HG02571 (cell line): ENCODE measurements around the gene TMEM250.
"Not testable (repeated sequence)": the region's sequence is repeated elsewhere in the genome, so short reads cannot be mapped to it uniquely, and the experiment has no call there.

Source experiments
- ATAC-seq: cut with Tn5 transposase; IDR thresholded peaks from one replicate; pipeline ENCODE4 v1.9.1; 2021; ENCODE audit warnings: mild to moderate bottlenecking, moderate library complexity; ENCODE audit not compliant: unreplicated experiment

The TMEM250 gene, protein sequence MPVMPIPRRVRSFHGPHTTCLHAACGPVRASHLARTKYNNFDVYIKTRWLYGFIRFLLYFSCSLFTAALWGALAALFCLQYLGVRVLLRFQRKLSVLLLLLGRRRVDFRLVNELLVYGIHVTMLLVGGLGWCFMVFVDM

DNA sequence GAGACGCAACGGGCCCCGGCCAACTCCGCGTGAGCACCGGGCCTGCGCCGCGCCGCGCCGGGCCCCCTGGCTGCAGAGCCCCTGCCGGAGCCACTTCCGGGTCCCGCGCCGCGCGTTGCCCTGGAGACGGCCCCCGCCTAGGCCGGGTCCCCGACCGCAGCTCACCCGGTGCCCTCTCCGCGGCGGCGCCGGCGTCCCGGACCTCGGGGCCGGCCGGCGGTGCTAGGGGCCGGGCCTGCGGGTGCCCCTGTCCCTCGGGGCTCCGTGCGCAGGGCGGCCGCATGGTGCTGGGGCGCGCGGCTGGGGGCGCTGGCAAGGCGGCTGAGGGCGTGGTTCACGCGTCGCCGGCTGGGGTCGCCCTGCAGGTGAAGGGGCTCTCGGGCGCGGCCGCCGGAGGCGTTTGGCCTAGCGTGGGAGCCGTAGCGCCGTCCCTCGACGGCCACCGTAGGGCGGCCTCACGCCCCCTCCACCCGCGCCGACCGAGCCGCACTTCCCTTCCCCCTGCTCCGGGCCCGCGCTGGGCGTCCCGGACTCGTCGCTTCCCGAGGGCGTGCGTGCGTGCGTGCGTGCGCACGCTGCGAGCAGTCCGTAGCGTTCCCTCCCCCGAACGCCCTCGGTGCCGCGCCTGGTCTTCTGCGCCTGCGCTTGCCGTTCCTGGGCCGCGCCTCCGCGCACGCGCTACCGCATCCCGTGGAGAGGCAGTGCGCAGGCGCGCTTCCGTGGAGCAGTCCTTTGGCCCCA, at the start of gene TMEM250:
Gene TMEM250, minus strand, starts transcription at position 556 of the 741 bp plus-strand sequence. CDS start 1,975 bp downstream, outside the sequence.
- peak; percentile 72 for ATAC-seq

DNA sequence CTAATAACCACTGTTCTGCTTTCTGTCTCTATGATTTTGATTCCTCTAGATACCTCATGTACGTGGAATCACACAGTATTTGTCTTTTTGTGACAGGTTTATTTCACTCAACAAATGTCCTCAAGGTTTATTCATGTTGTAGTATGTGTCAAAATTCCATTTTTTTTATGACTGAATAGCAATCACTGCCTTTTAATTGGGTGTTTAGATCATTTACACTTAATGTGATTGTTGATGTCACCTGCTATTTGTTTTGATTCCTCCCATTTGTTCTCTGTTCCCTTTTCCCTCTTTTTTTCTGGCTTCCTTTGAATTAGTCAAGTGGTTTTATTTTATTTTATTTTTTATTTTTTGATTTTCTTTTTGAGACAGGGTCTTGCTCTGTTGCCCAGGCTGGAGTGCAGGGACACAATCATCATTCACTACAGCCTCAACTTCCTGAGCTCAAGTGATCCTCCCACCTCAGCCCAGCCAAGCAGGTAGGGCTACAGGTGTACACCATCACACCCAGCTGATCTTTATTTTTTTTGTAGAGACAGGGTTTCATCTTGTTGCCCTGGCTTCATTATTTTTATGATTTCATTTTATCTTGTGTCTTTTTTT, 44.7 kb upstream of the TMEM250 start:
- no peak for ATAC-seq

DNA sequence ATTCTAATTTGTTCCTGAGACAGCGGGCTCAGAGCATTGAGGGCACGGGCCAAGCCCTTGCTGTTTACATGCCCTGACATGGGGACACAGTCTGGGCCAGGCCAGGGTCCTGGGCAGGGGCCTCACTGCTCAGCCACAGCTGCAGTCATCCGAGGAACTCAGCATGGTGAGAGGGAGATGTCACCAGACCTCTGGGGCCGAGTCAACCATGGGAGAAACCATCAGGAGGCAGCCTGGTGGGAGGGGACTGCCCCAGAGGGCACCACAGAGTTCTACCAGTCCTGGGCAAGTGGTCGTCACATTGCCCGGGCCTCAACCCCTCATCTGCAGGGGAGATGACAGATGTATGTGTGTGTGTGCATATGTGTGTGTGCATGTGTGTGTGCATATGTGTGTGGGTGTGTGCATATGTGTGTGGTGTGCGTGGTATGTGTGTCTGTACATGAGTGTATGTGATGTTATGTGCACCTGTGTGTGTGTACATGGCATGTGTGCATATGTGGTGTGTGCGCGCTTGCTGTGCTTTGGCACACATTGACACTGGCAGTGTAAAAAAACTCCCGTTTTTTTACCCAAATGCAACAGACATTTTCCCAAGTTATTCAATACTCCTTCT, 42.4 kb upstream of the TMEM250 start:
- ATAC-seq = no peak

DNA sequence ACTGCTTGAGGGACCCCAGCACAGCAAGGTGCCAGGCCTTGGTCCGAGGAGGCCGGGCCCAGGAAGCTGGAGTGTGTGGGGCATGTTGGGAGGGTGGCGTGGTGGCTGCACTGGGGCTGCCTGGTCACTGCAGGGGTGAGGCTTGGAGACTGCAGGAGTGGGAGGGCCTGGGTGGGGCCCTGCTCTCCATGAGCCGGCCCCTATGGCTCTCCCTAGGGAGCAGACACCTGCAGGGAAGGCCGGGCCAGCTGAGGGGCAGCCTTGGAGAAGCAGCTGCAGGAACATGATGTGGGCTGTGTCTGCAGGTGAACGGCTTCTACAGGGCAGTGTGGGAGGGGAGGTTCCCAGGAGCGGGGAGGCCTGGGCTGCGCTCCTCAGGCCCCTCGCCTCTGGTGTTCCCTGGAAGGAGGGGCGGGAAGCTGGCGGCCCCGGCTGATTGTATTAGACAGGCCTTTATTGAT, 41.7 kb upstream of the TMEM250 start:
- no peak for ATAC-seq

DNA sequence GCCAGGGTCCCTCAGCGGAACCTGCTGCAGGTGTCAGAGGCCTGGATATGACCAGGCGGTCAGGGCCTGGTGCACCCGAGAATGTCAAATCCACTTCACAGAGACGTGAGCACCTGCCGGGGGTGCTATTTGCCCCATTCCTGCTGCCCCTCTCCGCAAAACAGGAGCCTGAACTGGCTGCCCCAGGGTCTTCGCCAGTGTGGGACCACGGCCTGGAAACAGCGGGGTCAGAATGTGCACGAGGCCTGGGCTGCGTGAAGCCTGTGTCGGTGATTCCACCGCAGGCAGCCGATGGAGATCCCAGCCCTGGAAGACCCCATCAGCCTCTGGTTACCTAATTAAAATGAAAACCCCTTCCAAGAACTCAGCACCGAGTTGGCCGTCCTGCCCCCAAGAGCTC, 41.2 kb upstream of the TMEM250 start:
- ATAC-seq = no peak

DNA sequence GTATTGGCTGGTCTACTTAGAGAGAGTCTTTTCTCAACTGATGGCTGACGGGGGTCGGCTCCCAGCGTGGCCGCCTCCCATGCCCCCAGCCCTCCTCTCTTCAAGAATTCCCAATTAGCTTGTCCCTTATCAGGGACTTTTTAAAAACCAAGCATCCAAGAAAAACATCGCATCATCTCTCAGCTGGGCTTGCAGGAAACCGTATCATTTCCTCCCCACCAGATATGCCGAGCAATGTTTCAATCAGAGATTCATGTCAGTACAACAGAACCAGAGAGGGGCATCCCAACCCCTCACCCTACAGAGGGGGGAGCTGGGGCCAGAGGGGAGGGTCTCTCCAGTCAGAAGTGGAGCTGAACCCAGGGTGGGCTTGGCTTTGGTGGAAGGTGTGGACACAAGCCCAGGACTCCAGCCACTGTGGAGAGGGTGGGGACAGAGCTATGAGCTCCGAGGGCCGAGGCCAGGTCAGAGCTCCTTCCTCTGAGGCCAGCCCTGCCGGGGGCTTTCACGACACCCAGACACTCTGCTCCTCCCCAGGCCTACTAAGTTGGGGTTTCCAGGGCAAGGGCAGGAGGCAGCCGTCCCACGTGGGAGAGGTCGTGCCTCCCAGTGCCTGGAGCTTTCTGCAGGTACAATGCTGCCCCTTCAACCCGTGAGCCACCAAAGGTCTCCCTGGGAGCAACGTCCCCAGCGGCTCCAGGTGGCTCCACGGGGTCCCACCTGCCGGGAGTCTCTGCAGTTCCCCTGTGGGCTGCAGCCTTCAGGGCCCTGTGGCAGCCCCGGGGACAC, 39.0 kb upstream of the TMEM250 start:
- ATAC-seq = no peak

DNA sequence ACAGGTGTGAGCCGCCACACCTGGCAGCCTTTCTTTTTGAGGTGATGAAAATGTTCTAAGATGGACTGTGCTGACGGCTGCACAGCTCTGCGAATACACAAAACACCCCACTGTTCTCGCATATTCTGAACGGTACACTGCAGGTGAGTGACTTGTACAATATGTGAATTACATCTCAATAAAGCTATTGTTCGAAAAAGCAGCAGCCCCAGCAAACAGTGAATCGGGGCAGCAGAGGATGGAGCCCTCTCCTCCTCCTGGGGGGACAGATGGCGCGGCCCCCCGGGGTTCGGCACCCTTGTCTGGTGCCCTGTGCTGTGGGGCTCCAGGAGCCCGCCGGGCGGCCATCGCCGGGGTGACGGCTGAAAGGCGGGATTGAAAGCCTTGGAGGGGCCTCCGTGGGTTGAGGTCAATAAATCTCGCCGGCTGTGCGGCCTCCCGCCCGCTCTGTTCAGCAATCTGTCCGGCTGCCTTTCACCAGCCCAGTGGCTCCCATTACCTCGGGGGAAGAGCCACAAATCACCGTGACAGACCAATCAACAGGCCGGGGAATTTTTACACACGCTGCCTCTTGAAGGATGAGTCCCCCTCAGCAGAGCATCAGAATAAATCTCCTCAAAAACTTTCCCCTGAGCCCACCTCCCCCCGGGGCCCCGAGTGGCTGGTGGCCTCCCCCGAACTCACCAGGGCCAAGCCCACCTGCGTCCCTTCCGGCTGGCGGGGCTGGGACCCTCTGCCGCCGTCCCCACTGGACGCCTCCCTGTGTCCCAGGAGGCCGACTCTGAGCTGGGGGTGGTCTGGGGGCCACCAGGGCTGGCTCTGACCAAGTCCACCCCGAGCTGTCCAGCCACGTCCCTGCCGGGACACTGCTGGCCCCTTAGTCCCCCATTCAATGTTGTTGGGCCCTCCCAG, 37.8 kb upstream of the TMEM250 start:
- no peak for ATAC-seq

DNA sequence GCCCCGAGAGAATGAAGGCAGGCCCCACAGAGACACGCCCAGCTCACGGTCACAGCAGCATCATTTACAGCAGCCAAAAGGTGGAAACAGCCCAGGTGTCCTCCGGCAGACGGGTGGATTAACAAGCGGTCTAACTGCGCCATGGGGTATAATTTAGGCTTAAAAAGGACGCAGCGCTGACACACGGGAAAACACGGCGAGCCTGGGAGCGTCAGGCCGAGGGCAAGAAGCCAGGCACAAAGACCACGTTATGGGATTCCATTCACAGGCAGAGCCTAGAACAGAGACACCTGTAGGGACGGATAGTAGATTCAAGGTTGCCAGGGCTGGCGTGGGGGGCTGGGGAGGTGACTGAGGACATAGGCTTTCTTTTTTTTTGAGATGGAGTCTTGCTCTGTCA, 36.9 kb upstream of the TMEM250 start:
- ATAC-seq = no peak

DNA sequence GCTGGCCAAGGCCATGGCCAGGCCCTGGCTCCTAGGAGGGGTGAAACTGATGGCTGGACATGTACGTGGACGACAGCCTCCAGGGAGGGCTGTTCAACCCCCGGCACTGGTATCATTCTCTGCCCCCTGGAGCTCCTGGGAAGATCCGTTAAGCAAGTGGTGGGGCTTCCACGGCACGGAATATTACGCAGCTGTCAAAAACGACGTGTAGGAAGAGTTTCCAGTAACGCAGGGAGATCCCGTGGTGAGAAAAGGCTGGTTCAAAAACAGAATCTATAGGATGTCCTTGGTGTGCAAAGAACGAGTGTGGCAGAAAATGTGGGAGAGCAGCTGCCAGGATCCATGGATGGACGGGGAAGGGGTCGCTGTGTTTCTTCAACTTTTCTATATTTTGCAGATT, 36.3 kb upstream of the TMEM250 start:
- ATAC-seq = no peak

DNA sequence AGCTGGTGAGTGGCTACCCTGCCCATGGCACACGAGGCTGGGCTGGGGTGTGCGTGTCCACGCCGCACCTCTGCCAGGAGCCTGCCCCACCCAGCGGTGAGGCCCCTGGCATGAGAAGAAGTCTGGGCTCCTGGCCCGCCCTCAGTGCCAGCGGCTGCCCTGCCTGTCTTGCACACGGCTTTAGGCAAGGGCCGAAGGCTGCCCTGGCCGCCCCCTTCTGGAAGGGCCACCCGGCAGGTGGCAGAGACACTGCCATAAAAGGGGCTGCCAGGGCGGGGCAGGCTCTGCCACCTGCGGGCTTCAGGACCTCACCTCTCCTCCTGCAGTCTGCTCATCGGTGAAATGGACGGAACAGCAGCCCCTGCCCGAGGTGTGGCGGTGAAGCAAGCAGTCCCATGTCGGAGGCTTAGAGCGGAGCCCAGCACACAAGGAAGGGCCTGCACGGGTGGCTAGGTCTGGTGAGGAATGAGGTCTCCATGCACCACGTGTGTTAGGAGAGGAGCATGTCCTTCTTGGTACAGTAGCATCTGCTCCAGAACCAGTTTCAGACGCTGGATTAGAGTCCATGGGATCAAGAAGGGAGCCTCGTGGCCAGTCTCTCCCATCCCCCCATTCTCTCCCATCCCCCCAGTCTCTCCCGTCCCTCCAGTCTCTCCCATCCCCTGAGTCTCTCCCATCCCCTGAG, 34.8 kb upstream of the TMEM250 start:
- ATAC-seq = no peak

DNA sequence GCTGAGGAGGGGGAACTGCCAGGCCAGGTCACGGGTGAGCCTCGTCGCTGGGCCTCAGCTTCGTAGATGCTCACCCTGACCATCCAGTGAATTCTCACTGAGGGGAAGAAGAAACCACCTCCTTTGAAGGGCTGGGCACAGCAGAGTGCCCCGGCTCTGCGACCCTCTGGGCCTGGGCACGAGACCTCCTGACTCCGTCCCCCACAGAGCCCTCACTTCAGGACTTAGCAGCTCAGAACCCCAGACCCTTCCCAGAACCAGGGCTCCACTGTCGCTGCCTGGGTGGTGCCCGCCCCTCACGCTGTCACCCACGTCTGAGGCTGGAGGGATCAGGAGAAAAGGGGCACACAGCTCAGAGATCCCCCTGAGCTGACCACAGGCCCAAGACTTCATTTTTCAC, 34.3 kb upstream of the TMEM250 start:
- no peak for ATAC-seq

DNA sequence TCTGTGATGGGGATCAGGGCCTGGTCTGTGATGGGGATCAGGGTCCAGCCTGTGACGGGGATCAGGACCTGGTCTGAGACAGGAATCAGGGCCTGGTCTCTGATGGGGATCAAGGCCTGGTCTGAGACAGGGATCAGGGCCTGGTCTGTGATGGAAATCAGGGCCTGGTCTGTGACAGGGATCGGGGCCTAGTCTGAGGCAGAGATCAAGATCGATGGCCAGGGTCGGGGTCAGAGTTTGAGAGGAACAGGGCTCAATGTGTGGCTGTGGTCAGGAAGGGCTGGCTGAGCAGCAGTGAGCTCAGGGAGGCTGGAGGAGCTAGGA, 33.8 kb upstream of the TMEM250 start:
- no peak for ATAC-seq

DNA sequence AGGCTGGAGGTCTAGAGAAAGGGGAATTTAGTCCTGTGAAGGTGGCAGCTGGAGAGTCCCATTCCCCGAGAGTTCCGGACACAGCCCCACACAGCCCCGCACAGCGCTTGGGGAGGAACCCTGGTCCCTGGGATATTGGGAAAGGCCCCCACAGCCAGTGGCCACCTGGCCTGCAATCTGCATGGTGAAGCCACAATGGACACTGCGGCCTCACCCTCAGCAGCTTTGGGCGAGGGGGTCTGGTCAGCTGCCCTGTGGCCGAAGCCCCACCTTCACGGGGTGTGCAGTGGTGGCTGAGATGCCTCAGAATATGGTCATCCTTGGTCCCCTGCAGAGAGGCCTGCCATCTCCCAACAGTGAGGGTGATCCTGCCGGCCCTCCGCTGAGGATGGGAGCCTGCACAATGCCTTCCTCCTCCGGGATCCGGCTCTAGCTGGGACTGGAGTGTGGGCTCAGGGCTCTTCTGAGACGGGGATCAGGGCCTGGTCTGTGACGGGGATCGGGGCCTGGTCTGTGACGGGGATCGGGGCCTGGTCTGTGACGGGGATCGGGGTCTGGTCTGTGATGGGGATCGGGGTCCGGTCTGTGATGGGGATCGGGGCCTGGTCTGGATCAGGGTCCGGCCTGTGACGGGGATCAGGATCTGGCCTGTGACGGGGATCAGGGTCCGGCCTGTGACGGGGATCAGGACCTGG, 33.3 kb upstream of the TMEM250 start:
- ATAC-seq = no peak

DNA sequence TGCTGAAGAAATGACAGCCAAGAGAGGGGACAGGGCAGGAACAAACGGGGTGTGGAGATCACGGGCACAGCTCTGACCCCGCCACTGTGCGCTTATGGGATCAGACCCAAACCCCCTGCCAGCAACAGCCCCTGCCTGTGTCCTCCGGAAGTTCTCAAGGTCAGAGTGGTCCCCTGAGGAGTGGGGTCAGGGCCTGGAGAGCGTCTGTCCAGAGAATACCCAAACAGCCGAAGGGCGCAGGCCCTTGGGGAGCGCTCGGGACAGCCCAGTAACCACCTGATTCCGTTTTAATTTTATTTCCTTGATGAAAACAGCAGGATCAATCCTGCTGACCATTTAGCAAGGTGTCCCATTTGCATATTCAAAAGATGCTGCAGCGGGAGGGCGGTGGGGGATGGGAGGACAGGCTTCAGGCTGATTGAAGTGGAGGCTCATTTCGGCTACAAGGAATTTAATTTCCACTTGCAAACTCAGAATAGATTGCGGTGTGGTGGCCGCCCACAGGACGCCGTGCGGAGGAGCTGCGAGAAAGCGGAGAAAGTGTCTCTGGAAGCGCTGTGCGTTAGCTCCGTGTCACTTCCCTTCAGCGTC, 32.6 kb upstream of the TMEM250 start:
- no peak for ATAC-seq

DNA sequence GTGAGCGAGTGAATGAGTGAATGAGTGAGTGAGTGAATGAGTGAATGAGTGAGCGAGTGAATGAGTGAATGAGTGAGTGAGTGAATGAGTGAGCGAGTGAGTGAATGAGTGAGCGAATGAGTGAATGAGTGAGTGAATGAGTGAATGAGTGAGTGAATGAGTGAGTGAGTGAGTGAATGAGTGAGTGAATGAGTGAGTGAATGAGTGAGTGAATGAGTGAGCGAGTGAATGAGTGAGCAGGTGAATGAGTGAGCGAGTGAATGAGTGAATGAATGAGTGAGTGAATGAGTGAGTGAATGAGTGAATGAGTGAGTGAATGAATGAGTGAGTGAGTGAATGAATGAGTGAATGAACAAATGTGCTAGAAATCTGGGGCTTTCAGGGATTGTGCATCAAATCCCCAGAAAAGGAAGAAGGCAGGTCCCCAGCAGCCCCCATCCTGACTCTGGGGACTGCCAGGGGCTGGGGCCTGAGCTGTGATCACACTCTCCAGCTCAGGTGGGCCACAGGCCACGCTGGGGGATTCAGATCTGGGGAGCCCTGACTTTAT, 32.1 kb upstream of the TMEM250 start:
- ATAC-seq = not testable (repeated sequence)

DNA sequence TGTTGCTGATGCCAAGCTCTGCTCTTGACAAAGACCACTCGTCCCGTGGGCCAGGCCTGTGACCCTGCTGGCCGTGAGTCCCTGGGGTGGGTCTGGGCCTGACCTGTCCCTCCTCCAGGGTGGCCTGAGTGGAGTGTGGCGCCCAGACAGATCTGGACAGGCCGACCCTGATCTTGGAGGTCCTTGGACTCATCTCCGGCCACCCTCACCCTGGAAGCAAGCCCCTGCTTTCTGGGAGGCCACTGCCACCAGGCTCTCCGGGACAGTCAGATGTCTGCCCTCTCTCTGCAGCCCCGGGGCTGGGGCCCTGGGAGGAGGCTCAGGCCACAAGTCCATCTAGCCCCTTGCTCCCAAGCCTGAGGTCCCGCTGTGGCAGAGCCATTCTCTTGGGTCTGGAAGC, 31.2 kb upstream of the TMEM250 start:
- ATAC-seq = no peak

DNA sequence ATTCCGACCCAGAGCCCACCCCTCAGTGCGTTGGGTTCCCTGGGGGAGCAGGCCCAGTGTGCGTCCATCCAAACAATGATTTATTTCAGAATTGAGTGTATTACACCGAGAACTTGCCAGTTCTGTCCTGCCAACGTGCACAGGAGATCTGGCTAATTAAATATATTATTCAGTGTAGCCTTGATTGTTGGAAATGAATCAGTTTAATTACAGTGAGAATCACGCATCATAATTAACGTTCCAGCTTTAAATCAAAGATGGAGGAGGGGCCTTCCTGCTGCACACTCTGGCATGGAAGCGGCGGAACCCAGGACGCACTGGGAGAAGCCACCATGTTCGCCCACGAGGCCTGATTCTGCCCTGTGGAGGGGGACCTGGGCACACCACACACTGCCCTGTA, 30.7 kb upstream of the TMEM250 start:
- no peak for ATAC-seq

DNA sequence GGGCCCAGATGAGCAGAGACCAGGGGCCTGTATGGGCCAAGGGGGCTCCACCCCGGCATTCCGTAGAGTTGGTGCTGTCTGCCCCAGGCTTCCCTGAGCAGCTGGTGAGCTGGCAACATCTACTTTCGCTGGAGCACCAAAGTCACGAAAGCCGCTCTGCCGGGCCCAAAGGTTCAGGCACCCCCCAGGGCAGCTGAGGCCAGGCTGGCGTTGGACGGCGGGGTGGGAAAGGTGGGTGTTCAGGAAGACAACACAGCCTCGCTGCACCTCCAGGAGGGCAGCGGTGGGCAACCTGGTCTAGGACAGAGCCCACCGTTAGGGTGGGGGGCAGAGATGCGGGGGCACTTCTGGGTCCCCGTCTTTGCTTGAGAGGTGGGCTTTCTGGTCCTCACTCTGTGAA, 30.1 kb upstream of the TMEM250 start:
- no peak for ATAC-seq
